ENCODE data around the gene MSMB.
"Not testable (repeated sequence)": the region's sequence is repeated elsewhere in the genome, so short reads cannot be mapped to it uniquely, and the experiment has no call there.

The MSMB gene

GRCh38 chr10:46046261-46046660, at the start of gene MSMB:
TSS of gene MSMB (minus strand) at chr10:46046269. CDS start at chr10:46046237, 32 bp downstream.
- no peak for DNase-seq (ENCODE audit: low read depth)

GRCh38 chr10:46094931-46095750, 49.1 kb upstream of the MSMB start:
- DNase-seq (ENCODE audit: low read depth) = no peak

- no peak for DNase-seq (ENCODE audit: low read depth)
These were observed 48.1 kb upstream of the MSMB start for GRCh38 chr10:46094197-46094500.

GRCh38 chr10:46093316-46094196, 47.5 kb upstream of the MSMB start:
- DNase-seq (ENCODE audit: low read depth) = not testable (repeated sequence)

GRCh38 chr10:46092524-46093081, 46.5 kb upstream of the MSMB start:
- no peak for DNase-seq (ENCODE audit: low read depth)

- no peak for DNase-seq (ENCODE audit: low read depth)
These were observed 45.9 kb upstream of the MSMB start for GRCh38 chr10:46091828-46092523.

- no peak for DNase-seq (ENCODE audit: low read depth)
These were observed 45.2 kb upstream of the MSMB start for GRCh38 chr10:46091080-46091827.

- DNase-seq (ENCODE audit: low read depth) = no peak
These were observed 44.3 kb upstream of the MSMB start for GRCh38 chr10:46090258-46090812.

- not testable (repeated sequence) for DNase-seq (ENCODE audit: low read depth)
These were observed 41.3 kb upstream of the MSMB start for GRCh38 chr10:46087381-46087780.

GRCh38 chr10:46084321-46085165, 38.5 kb upstream of the MSMB start:
- DNase-seq (ENCODE audit: low read depth) = no peak

- no peak for DNase-seq (ENCODE audit: low read depth)
These were observed 34.8 kb upstream of the MSMB start for GRCh38 chr10:46080886-46081285.

GRCh38 chr10:46079831-46080585, 33.9 kb upstream of the MSMB start:
- DNase-seq (ENCODE audit: low read depth) = no peak

GRCh38 chr10:46077731-46078413, 31.8 kb upstream of the MSMB start:
- DNase-seq (ENCODE audit: low read depth) = no peak

- DNase-seq (ENCODE audit: low read depth) = no peak
These were observed 31.1 kb upstream of the MSMB start for GRCh38 chr10:46077141-46077554.

GRCh38 chr10:46075869-46076268, 29.8 kb upstream of the MSMB start:
- no peak for DNase-seq (ENCODE audit: low read depth)

- DNase-seq (ENCODE audit: low read depth) = no peak
These were observed 28.3 kb upstream of the MSMB start for GRCh38 chr10:46074196-46074946.

- DNase-seq (ENCODE audit: low read depth) = no peak
These were observed 27.5 kb upstream of the MSMB start for GRCh38 chr10:46073564-46073963.

- no peak for DNase-seq (ENCODE audit: low read depth)
These were observed 24.7 kb upstream of the MSMB start for GRCh38 chr10:46070749-46071148.

Data from T-helper 22 cell (primary cell).